Hepatocyte (in vitro differentiated cells): ENCODE measurements around the gene ZC3H6. TPM values are rescaled to one million over a fixed set of nuclear protein-coding genes. Genes with fewer than 3 reads are reported as not detected.

Experiments
- DNase-seq: peaks from one replicate; pipeline ENCODE4 v3.0.0-alpha.2; 2016; ENCODE audit warnings: low spot score
- H2AFZ ChIP-seq: fragments of 200-600 bp; sonication (generic); 2 replicates; pipeline ENCODE4 v1.6.0; 2016; ENCODE audit warnings: antibody characterized with exemption, mild to moderate bottlenecking
- H3K27ac ChIP-seq: fragments of 200-600 bp; sonication (generic); 2 replicates; pipeline ENCODE4 v1.5.1; 2016; ENCODE audit warnings: mild to moderate bottlenecking
- H3K27me3 ChIP-seq: fragments of 200-600 bp; sonication (generic); 2 replicates; pipeline ENCODE4 v1.6.1; 2016
- H3K36me3 ChIP-seq: fragments of 200-600 bp; sonication (generic); replicated peaks from 2 replicates; pipeline ENCODE4 v1.5.1; 2016; ENCODE audit warnings: low read depth; ENCODE audit not compliant: insufficient read depth
- H3K4me1 ChIP-seq: fragments of 200-600 bp; sonication (generic); 2 replicates; pipeline ENCODE4 v1.5.1; 2016; ENCODE audit warnings: mild to moderate bottlenecking, moderate library complexity; ENCODE audit not compliant: insufficient read depth
- H3K4me2 ChIP-seq: fragments of 200-600 bp; sonication (generic); 2 replicates; pipeline ENCODE4 v1.6.0; 2016
- H3K4me3 ChIP-seq: fragments of 200-600 bp; sonication (generic); 2 replicates; pipeline ENCODE4 v1.5.1; 2016; ENCODE audit warnings: mild to moderate bottlenecking
- H3K79me2 ChIP-seq: fragments of 200-600 bp; sonication (generic); 2 replicates; pipeline ENCODE4 v1.6.0; 2017; ENCODE audit warnings: mild to moderate bottlenecking
- H3K9me2 ChIP-seq: fragments of 200-600 bp; sonication (generic); replicated peaks from 2 replicates; pipeline ENCODE4 v1.6.0; 2017; ENCODE audit warnings: mild to moderate bottlenecking; ENCODE audit not compliant: insufficient read depth
- H3K9me3 ChIP-seq: fragments of 200-600 bp; sonication (generic); 2 replicates; pipeline ENCODE4 v1.5.1; 2016; ENCODE audit warnings: low read depth, mild to moderate bottlenecking
- H4K20me1 ChIP-seq: fragments of 200-600 bp; sonication (generic); 2 replicates; pipeline ENCODE4 v1.6.0; 2016; ENCODE audit warnings: mild to moderate bottlenecking; ENCODE audit not compliant: insufficient read depth, poor library complexity, severe bottlenecking
- EZH2 ChIP-seq: fragments of 200-600 bp; sonication (generic); IDR thresholded peaks from 2 replicates; pipeline ENCODE4 v1.6.1; 2016; ENCODE audit warnings: antibody characterized with exemption, mild to moderate bottlenecking, borderline replicate concordance
- EZH2phosphoT487 ChIP-seq: fragments of 200-600 bp; sonication (generic); IDR thresholded peaks from one replicate; pipeline ENCODE4 v1.6.1; 2018; ENCODE audit warnings: antibody characterized with exemption, mild to moderate bottlenecking, low read depth, moderate library complexity; ENCODE audit not compliant: unreplicated experiment, severe bottlenecking
- WGBS: methylation state at CpG from one replicate; pipeline ENCODE4 v1.1.6; 2016; ENCODE audit warnings: low lambda C conversion rate; ENCODE audit errors: missing lambda C conversion rate; 5-methylcytosine and 5-hydroxymethylcytosine counted together
- polyA plus RNA-seq: library from polyadenylated mRNA; unstranded; fragments of >200 nt; fragmentation: Nextera tagmentation; extraction: Ambion mirVana; gene quantifications from 2 replicates; pipeline ENCODE4 v1.2.1, GENCODE V29; 2016
- total RNA-seq: library from RNA; depleted of rRNA; stranded (reverse); fragments of >200 nt; gene quantifications from 2 replicates; pipeline ENCODE4 v1.2.3, GENCODE V29; 2014
- TF ChIP-seq, protein P1 (sequence below): fragments of 200-600 bp; sonication (generic); IDR thresholded peaks from 2 replicates; pipeline ENCODE4 v1.5.1; 2016; ENCODE audit warnings: antibody characterized with exemption, mild to moderate bottlenecking; ENCODE audit not compliant: poor library complexity

ZC3H6 gene
- total and polyA plus RNA-seq, 2 experiments from 2014 or later = 1.5 to 4.5 TPM

DNA sequence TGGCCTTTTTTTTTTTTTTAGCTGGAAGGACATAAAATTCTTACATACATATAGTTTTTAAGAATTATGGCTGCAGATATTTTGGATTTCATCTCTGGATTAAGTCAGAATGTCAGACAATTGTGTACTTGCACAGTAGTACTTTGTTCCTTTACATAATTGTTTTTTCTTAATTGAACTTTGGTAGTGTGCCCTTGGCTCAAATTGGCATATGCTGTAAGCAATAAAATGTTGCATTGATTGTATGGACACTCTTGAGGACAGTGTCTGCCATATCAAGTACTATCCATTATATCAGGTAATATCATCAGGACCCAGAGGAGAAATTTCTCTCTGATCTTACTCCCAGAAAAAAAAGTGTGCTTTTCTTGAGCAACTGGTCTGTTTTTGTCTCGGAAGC lies 15.3 kb downstream of the ZC3H6 start:
- 38% methylated on average over 1 of the region's 1 CpG for WGBS
- Histone ChIP-seq H3K79me2 (peaks cover 5% of the 10 kb centered on the region), H3K36me3 (no peaks in the 10 kb centered on the region), H3K4me2 (no peak overlapping the region), H3K27me3 (no peaks in the 10 kb centered on the region), H3K9me2 (no peaks in the 10 kb centered on the region), H3K4me1 (no peaks in the 10 kb centered on the region), H3K9me3 (no peaks in the 10 kb centered on the region), H3K4me3 (no peak overlapping the region), H3K27ac (no peak overlapping the region), H4K20me1 (no peaks in the 10 kb centered on the region), H2AFZ (no peak overlapping the region)
- no peak for TF ChIP-seq EZH2phosphoT487
- no peak for TF ChIP-seq EZH2
- TF ChIP-seq, protein P1, sequence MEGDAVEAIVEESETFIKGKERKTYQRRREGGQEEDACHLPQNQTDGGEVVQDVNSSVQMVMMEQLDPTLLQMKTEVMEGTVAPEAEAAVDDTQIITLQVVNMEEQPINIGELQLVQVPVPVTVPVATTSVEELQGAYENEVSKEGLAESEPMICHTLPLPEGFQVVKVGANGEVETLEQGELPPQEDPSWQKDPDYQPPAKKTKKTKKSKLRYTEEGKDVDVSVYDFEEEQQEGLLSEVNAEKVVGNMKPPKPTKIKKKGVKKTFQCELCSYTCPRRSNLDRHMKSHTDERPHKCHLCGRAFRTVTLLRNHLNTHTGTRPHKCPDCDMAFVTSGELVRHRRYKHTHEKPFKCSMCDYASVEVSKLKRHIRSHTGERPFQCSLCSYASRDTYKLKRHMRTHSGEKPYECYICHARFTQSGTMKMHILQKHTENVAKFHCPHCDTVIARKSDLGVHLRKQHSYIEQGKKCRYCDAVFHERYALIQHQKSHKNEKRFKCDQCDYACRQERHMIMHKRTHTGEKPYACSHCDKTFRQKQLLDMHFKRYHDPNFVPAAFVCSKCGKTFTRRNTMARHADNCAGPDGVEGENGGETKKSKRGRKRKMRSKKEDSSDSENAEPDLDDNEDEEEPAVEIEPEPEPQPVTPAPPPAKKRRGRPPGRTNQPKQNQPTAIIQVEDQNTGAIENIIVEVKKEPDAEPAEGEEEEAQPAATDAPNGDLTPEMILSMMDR = no peak
- no peak for DNase-seq

- Histone ChIP-seq H3K9me3 (no peaks in the 10 kb centered on the region), H3K4me3 (no peak overlapping the region), H2AFZ (no peak overlapping the region), H3K4me1 (no peaks in the 10 kb centered on the region), H3K27me3 (no peaks in the 10 kb centered on the region), H3K9me2 (no peaks in the 10 kb centered on the region), H4K20me1 (no peaks in the 10 kb centered on the region), H3K4me2 (no peak overlapping the region), H3K36me3 (no peaks in the 10 kb centered on the region), H3K27ac (no peak overlapping the region), H3K79me2 (peaks cover 5% of the 10 kb centered on the region)
- TF ChIP-seq EZH2 (no peak), EZH2phosphoT487 (no peak)
- TF ChIP-seq, protein P1 = no peak
- WGBS = 80% methylated on average over 8 of the region's 8 CpGs
- no peak for DNase-seq
Measured at GRCh38 chr2:112293636-112294401, 18.4 kb downstream of the ZC3H6 start.

DNA sequence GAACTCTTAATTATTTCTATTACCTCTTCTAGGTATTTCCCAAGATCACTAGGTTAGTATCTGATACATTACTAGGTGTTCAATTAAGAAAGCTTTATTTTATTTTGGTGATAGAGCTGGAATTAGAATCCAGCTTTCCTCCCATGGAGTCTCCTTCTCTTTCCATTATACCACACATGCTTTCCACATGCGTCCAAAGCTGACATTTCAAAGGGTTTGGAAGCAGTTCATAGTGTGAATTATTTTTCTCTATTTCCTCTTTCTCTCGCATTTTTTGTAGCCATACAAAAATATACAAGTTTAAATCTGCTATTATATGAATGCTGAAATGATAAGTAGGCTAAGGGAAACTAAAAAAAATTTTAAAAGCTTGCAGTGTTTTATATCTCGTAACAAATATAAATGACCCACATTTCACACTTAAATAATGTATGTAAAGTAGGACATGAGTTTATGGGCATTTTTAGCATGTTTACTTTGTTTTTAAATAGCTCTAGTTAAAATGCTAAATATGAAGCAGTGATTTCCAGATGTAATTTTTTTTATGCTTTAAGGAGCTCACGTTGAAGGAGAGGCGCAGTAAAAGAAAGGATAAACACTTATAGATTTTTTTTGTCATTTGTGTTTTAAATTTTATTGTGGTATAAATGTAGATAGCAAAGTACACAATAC lies 20.1 kb downstream of the ZC3H6 start:
- Histone ChIP-seq H3K4me2 (no peak overlapping the region), H3K27me3 (no peaks in the 10 kb centered on the region), H3K4me3 (no peak overlapping the region), H3K79me2 (peaks cover 5% of the 10 kb centered on the region), H3K9me2 (no peaks in the 10 kb centered on the region), H2AFZ (no peak overlapping the region), H3K27ac (no peak overlapping the region), H3K9me3 (no peaks in the 10 kb centered on the region), H4K20me1 (no peaks in the 10 kb centered on the region), H3K36me3 (no peaks in the 10 kb centered on the region), H3K4me1 (no peaks in the 10 kb centered on the region)
- DNase-seq = no peak
- 74% methylated on average over 5 of the region's 5 CpGs for WGBS
- TF ChIP-seq, protein P1 = no peak
